ENCODE results near the gene BPIFB4.

DNA sequence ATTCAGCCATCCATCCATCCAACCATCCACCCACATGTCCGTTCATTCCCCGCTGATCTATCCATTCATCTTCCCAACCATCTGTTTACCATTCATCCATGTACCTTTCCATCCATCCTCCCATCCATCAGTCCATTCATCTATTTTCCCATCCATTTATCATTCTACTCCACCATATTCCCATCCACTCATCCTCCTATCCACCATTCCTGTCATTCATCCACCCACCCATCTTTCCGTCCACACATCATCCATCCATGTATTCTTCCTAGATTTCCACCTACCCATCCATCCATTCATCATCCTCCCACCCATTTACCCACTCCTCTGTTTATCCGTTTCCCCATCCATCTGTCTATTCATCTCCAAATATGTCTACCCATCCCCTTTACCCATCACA lies 41.2 kb upstream of the BPIFB4 start:
- TF ChIP-seq, protein P1, sequence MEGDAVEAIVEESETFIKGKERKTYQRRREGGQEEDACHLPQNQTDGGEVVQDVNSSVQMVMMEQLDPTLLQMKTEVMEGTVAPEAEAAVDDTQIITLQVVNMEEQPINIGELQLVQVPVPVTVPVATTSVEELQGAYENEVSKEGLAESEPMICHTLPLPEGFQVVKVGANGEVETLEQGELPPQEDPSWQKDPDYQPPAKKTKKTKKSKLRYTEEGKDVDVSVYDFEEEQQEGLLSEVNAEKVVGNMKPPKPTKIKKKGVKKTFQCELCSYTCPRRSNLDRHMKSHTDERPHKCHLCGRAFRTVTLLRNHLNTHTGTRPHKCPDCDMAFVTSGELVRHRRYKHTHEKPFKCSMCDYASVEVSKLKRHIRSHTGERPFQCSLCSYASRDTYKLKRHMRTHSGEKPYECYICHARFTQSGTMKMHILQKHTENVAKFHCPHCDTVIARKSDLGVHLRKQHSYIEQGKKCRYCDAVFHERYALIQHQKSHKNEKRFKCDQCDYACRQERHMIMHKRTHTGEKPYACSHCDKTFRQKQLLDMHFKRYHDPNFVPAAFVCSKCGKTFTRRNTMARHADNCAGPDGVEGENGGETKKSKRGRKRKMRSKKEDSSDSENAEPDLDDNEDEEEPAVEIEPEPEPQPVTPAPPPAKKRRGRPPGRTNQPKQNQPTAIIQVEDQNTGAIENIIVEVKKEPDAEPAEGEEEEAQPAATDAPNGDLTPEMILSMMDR (IDR thresholded peaks at IDR 0.05) = no peak
- TF ChIP-seq POLR2AphosphoS5 (IDR thresholded peaks at IDR 0.05; ENCODE audit: low read depth, low read length) (no peak), SIN3A (IDR thresholded peaks at IDR 0.05; ENCODE audit: borderline replicate concordance, insufficient read depth, low read depth, low read length) (no peak)
- TF ChIP-seq, protein P2, sequence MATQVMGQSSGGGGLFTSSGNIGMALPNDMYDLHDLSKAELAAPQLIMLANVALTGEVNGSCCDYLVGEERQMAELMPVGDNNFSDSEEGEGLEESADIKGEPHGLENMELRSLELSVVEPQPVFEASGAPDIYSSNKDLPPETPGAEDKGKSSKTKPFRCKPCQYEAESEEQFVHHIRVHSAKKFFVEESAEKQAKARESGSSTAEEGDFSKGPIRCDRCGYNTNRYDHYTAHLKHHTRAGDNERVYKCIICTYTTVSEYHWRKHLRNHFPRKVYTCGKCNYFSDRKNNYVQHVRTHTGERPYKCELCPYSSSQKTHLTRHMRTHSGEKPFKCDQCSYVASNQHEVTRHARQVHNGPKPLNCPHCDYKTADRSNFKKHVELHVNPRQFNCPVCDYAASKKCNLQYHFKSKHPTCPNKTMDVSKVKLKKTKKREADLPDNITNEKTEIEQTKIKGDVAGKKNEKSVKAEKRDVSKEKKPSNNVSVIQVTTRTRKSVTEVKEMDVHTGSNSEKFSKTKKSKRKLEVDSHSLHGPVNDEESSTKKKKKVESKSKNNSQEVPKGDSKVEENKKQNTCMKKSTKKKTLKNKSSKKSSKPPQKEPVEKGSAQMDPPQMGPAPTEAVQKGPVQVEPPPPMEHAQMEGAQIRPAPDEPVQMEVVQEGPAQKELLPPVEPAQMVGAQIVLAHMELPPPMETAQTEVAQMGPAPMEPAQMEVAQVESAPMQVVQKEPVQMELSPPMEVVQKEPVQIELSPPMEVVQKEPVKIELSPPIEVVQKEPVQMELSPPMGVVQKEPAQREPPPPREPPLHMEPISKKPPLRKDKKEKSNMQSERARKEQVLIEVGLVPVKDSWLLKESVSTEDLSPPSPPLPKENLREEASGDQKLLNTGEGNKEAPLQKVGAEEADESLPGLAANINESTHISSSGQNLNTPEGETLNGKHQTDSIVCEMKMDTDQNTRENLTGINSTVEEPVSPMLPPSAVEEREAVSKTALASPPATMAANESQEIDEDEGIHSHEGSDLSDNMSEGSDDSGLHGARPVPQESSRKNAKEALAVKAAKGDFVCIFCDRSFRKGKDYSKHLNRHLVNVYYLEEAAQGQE (IDR thresholded peaks at IDR 0.05; ENCODE audit: insufficient read depth in 1 of 2, low read depth in 2 of 2, low read length in 1 of 2) = no peak
